Measurements from ENCODE around the gene TPRN.

DNA sequence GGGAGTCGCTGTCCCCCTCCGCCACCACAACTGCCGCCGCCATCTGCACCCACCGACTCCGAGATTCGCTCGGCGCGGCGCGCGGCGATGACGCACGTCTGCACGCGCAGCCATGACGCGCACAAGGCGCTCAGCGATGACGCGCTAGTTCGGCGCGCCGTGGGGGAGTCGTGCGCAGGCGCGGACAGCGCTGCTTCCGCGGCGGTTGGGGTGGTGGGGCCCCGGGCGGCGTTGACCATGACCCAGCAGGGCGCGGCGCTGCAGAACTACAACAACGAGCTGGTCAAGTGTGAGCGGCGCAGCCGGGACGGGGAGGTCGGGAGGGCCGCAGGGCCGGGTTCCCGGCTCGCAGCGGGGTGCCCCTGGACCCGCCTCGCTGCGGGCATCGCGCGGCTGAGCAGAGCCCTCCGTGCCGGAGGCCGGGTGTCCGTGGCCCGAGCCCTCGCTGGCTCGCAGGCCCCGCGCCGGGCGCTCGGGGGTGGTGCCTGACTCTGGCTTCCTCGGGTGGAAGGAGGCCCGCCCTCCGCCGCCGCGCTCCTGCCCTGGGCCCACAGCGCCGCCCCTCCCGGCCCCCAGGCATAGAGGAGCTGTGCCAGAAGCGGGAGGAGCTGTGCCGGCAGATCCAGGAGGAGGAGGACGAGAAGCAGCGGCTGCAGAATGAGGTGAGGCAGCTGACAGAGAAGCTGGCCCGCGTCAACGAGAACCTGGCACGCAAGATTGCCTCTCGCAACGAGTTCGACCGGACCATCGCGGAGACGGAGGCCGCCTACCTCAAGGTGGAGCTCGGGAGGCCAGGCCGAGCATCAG is 11.8 kb downstream of the TPRN start, which contains the start of the genes ANAPC2 and SSNA1:
- TF ChIP-seq POLR2A (IDR thresholded peaks at IDR 0.05; ENCODE audit: low read depth, low read length) = peak; percentile 90
- TF ChIP-seq POLR2AphosphoS5 (IDR thresholded peaks at IDR 0.05; ENCODE audit: low read depth, low read length) = peak; percentile 80

Data from GM12892 (cell line).